ENCODE measurements around the gene TUBA3E.
"Not testable (repeated sequence)": the region's sequence is repeated elsewhere in the genome, so short reads cannot be mapped to it uniquely, and the experiment has no call there.

The TUBA3E gene

DNA sequence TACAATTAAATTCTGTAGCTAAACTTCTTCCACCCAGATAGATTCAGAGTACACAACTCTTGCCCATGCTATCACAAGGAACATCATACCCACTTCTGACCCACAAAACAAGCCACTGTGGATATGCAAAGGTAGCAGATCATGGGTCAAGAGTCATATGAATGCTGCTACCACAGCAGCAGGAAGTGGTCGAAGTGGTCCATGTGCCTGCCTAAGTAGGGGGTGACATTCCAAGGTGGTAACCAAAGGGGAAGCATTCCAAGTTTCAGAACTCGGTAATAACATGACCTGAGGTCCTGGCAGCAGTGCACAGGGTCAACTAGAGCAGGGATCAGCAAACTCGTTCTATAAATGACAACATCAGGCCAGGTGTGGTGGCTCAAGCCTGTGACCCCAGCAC, 5.8 kb downstream of the TUBA3E start:
- not testable (repeated sequence) for H3K9me3 Mint-ChIP-seq; H3K27ac Mint-ChIP-seq; H3K4me1 Mint-ChIP-seq; H3K27me3 Mint-ChIP-seq (ENCODE audit: low read depth); H3K36me3 Mint-ChIP-seq (ENCODE audit: low read depth); H3K4me3 Mint-ChIP-seq

DNA sequence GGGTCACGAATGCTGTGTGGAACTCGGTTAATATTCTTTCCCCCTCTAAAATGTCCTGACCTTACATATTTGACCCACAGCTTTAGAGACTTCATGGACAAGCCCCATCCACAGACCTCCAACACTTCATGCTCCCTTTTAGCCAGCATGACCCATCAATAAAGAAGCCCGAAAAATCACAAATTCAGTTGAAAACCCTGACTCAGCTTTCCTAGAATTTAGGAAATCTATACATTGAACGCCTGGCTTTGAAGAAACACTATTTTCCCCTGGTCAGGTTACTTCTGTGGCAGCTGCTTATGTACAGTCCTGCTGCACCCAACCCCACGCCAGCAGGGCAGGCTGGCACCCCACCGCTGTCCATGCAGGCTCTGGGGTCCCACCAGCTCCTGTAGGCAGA, 6.9 kb downstream of the TUBA3E start:
- H3K9me3 Mint-ChIP-seq; H3K36me3 Mint-ChIP-seq (ENCODE audit: low read depth); H3K4me3 Mint-ChIP-seq; H3K27me3 Mint-ChIP-seq (ENCODE audit: low read depth); H3K4me1 Mint-ChIP-seq; H3K27ac Mint-ChIP-seq: not testable (repeated sequence)

DNA sequence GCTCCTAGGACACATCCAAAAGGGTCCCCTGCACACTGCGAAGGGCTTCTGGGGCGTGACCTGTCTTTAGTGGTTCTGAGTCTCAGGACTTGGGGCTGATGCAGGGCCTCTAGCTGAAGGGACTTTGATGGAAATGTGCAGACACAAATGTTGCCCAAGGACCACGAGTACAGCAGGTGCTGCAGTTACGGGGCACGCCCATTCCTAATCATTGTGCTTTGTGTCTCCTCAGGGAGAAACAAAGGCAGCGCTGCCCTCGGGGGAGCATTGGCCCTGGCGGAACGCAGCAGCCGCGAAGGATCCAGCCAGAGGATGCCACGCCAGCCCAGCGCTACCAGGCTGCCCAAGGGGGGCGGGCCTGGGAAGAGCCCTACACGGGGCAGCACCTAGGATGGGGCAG, 8.0 kb downstream of the TUBA3E start:
- no peaks in the 10 kb centered on the region for H3K4me1 Mint-ChIP-seq

DNA sequence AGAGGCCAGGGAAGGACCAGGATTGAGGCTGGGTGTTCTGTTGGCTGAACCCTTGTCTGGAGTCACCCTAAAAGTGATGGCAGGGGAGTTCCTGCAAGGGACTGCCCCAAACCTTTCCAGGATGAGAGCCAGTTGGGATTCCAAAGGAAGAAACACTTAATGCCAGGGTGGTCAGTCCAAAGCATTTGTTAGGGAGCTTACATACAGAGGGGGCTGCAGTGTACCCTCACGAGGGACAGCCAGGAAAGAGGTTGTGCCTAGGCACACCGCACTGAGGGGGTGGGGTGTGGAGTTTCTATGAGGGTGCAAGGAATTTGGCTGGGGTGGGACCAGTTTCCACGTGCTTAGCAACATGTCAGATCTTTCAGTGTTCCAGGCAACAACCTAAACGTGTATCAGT, 9.3 kb downstream of the TUBA3E start:
- H3K27ac Mint-ChIP-seq; H3K9me3 Mint-ChIP-seq; H3K4me1 Mint-ChIP-seq; H3K27me3 Mint-ChIP-seq (ENCODE audit: low read depth); H3K36me3 Mint-ChIP-seq (ENCODE audit: low read depth); H3K4me3 Mint-ChIP-seq: not testable (repeated sequence)

More for the DNA sequence above, 8.0 kb downstream of the TUBA3E start:
- no peaks in the 10 kb centered on the region for H3K27me3 Mint-ChIP-seq (ENCODE audit: low read depth)
- no peaks in the 10 kb centered on the region for H3K9me3 Mint-ChIP-seq
- no peak for TF ChIP-seq CTCF (IDR thresholded peaks at IDR 0.05; ENCODE audit: unreplicated experiment in 3 of 3)
- H3K36me3 Mint-ChIP-seq (ENCODE audit: low read depth) = peaks cover 5% of the 10 kb centered on the region
- no peak overlapping the region for H3K27ac Mint-ChIP-seq
- no peak overlapping the region for H3K4me3 Mint-ChIP-seq

DNA sequence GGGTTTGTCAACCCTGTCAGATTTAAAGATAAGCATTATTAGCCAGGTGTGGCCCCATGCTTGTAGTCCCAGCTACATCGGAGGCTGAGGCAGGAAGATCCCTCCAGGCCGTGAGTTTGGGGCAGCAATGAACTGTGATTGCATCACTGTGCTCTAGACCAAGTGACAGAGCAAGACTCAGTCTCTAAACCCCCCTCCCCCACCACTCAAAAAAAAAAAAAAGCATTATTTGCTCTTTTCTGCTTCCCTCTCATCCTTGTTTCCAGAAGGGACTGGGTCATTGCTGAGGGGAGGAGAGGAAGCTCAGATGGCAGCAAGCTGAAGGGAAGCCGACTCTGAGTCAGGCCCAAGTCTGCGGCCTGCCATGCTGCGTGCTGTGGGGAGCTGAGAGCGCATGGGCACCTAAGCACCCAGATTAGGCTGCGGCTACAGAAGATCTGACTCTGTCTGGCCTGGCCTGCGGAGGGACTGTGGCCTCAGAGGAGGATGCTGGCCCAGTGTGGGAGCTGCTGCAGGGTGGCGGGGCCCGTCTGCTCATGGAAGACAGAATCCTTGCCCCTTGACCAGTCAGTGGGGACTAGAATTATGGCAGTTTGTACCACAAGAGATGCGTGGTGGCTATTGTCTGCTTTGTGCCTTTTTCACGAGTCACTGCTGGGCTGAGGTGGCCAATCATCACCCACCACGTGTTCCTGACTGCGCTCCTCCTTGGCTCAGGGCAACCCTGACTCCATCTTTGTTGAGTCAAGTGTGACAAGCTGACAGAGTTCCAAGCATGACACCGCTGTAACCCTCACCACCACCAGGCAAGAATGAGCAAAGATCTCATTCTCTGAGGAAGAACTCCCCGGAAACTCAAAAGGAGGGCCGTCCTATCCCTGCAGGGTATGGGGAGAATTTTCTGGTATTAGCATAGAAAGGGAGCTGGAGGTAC, 10.1 kb downstream of the TUBA3E start:
- H3K4me1 Mint-ChIP-seq; H3K36me3 Mint-ChIP-seq (ENCODE audit: low read depth); H3K27me3 Mint-ChIP-seq (ENCODE audit: low read depth); H3K4me3 Mint-ChIP-seq; H3K9me3 Mint-ChIP-seq; H3K27ac Mint-ChIP-seq: not testable (repeated sequence)

- Mint-ChIP-seq H3K4me1 (peaks cover 4% of the 10 kb centered on the region), H3K27me3 (ENCODE audit: low read depth) (no peaks in the 10 kb centered on the region), H3K27ac (no peak overlapping the region), H3K36me3 (ENCODE audit: low read depth) (peaks cover 5% of the 10 kb centered on the region), H3K4me3 (no peak overlapping the region), H3K9me3 (no peaks in the 10 kb centered on the region)
- no peak for TF ChIP-seq CTCF (IDR thresholded peaks at IDR 0.05; ENCODE audit: unreplicated experiment in 3 of 3)
Observed at GRCh38 chr2:130187268-130187667, 11.0 kb downstream of the TUBA3E start.

GRCh38 chr2:130186391-130186790, 11.8 kb downstream of the TUBA3E start:
- Mint-ChIP-seq H3K27ac (no peak overlapping the region), H3K36me3 (ENCODE audit: low read depth) (peaks cover 4% of the 10 kb centered on the region), H3K4me1 (peaks cover 4% of the 10 kb centered on the region), H3K4me3 (no peak overlapping the region), H3K9me3 (no peaks in the 10 kb centered on the region), H3K27me3 (ENCODE audit: low read depth) (no peaks in the 10 kb centered on the region)
- TF ChIP-seq CTCF (IDR thresholded peaks at IDR 0.05; ENCODE audit: unreplicated experiment in 3 of 3) = no peak

GRCh38 chr2:130185896-130186295, 12.3 kb downstream of the TUBA3E start:
- H3K36me3 Mint-ChIP-seq (ENCODE audit: low read depth) = no peaks in the 10 kb centered on the region
- TF ChIP-seq CTCF (IDR thresholded peaks at IDR 0.05; ENCODE audit: unreplicated experiment in 3 of 3) = no peak
- peak overlapping the region in 2 of 3 experiments; percentile 40 to 48 for H3K4me3 Mint-ChIP-seq
- peaks cover 6% of the 10 kb centered on the region for H3K4me1 Mint-ChIP-seq
- no peaks in the 10 kb centered on the region for H3K27me3 Mint-ChIP-seq (ENCODE audit: low read depth)
- no peak overlapping the region for H3K27ac Mint-ChIP-seq
- H3K9me3 Mint-ChIP-seq = no peaks in the 10 kb centered on the region

Data from nephron (organoid).